GM19438 (cell line): ENCODE results near the gene HSD17B14.
"Not testable (repeated sequence)": the region's sequence is repeated elsewhere in the genome, so short reads cannot be mapped to it uniquely, and the experiment has no call there.

Experiments used
- ATAC-seq: cut with Tn5 transposase; IDR thresholded peaks from one replicate; pipeline ENCODE4 v1.9.1; 2021; ENCODE audit warnings: low read depth; ENCODE audit not compliant: unreplicated experiment

Gene HSD17B14

DNA sequence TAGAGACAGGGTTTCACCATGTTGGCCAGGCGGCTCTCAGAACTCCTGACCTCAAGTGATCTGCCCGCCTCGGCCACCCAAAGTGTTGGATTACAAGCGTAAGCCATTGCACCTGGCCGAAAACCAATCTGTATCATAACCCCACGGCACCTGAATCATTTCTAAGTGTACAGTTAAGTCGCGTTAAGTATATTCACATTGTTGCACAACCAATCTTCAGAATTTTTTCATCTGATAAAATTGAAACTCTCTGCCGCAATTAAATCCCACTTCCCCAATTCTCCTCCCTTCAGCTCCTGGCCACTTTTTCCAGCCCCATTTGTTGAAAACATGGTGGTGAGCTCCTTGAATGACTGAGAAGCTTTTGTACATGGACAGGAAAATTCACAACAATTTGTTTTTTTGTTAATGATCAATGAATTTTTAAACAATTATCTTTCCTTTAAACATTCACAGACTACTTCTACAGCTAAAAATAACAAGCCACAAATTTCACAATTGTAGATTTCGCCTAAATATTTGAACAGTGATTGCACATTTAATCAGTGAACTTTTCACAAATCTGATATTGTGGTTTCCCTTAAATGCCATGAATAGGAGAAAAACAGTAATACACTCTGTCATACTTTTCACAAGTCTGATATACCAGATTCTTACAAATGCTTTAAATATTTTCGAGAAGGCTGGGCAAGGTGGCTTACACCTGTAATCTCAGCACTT, 67.1 kb downstream of the HSD17B14 start:
- ATAC-seq = no peak

DNA sequence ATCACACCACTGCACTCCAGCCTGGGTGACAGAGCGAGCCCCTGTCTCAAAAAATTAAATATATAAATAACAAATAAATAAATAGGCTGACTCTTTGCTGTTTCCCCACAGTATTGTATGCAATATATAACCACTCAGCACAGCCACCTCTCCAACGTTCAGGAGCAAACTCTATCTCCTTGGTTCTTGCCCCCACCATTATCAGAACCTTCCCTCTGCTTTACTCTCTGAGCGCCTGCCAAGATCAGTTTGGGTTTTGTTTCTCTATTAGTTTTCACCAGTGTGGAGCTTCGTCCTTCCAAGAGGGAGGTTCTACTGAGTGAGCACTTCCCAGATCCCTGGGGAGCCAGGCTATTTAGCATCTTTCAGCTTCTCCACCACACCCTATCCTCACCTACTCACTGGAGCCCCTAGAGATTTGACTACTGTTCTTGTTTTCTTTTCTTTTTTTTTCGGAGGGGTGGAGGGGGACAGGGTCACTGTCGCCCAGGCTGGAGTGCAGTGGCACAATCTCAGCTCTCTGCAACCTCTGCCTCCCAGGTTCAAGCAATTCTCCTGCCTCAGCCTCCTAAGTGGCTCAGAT, 68.0 kb downstream of the HSD17B14 start:
- not testable (repeated sequence) for ATAC-seq

DNA sequence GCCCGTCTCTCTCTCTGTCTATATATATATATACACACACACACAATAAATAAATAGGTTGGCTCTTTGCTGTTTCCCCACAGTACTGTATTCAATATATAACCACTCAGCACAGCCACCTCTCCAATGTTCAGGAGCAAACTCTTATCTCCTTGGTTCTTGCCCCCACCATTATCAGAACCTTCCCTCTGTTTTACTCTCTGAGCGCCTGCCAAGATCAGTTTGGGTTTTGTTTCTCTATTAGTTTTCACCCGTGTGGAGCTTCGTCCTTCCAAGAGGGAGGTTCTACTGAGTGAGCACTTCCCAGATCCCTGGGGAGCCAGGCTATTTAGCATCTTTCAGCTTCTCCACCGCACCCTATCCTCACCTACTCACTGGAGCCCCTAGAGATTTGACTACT, 70.5 kb downstream of the HSD17B14 start:
- ATAC-seq = not testable (repeated sequence)
